H1 (cell line): ENCODE data around the gene EYA2. TPM values are rescaled to one million over a fixed set of nuclear protein-coding genes. Genes with fewer than 3 reads are reported as not detected.

ENCODE experiments used
- CTCF ChIA-PET: fragments of 300-600 bp; sonication (Branson Sonifier 250); formaldehyde crosslinking; loops from one replicate; lab custom pipeline; 2021; ENCODE audit not compliant: partially characterized antibody; lab: Charles Lee
- POLR2A ChIA-PET: fragments of 300-600 bp; sonication (Branson Sonifier 250); formaldehyde crosslinking; loops from one replicate; lab custom pipeline; 2021; ENCODE audit warnings: inconsistent platforms; ENCODE audit not compliant: partially characterized antibody; lab: Charles Lee
- DNase-seq, 2 experiments: peaks; one replicate each; pipeline versions ENCODE4 v3.0.0 to v3.0.0-alpha.2; 2010 to 2022; ENCODE audit warnings: low spot score in 2 of 2, low read depth in 1 of 2, mixed read lengths in 1 of 2
- FAIRE-seq: peaks from 2 replicates; lab custom pipeline; 2011; peaks lifted over from hg19 to GRCh38; lab: Jason Lieb, UNC
- H2AFZ ChIP-seq: 2 replicates; pipeline ENCODE4 v1.8.1; 2012; ENCODE audit warnings: low read length, inconsistent platforms
- H2AK5ac ChIP-seq: 2 replicates; pipeline ENCODE4 v1.6.1; 2013; ENCODE audit warnings: low read depth, low read length
- H2BK120ac ChIP-seq: replicated peaks from 2 replicates; pipeline ENCODE3; 2013; ENCODE audit warnings: low read depth, low read length, inconsistent platforms
- H2BK12ac ChIP-seq: 2 replicates; pipeline ENCODE4 v1.6.1; 2013; ENCODE audit warnings: low read depth, low read length
- H2BK15ac ChIP-seq: 2 replicates; pipeline ENCODE4 v1.6.1; 2013; ENCODE audit warnings: low read length
- H2BK20ac ChIP-seq: 2 replicates; pipeline ENCODE4 v1.6.1; 2013; ENCODE audit warnings: low read length
- H2BK5ac ChIP-seq: 2 replicates; pipeline ENCODE4 v1.6.1; 2013; ENCODE audit warnings: low read depth, low read length
- H3K14ac ChIP-seq: 2 replicates; pipeline ENCODE4 v1.6.1; 2013; ENCODE audit warnings: inconsistent platforms; ENCODE audit not compliant: insufficient read length
- H3K18ac ChIP-seq: 2 replicates; pipeline ENCODE4 v1.6.1; 2013; ENCODE audit warnings: low read length; ENCODE audit errors: extremely low read depth
- H3K23ac ChIP-seq: 2 replicates; pipeline ENCODE4 v1.6.1; 2013; ENCODE audit warnings: inconsistent platforms; ENCODE audit not compliant: insufficient read length
- H3K23me2 ChIP-seq: 2 replicates; pipeline ENCODE4 v1.6.1; 2013; ENCODE audit warnings: low read depth, low read length
- H3K27ac ChIP-seq: 2 replicates; pipeline ENCODE4 v1.6.1; 2011; ENCODE audit warnings: low read depth, low read length, inconsistent platforms
- H3K27me3 ChIP-seq, 4 experiments: replicated peaks in 1 of 4; 1 replicate in 1 of 4; 2 replicates in 3 of 4; pipeline versions ENCODE4 v1.6.1 to v1.8.1; 2011 to 2013; ENCODE audit warnings: low read length in 3 of 4, mild to moderate bottlenecking in 3 of 4, inconsistent platforms in 2 of 4, mixed read lengths in 2 of 4, moderate library complexity in 1 of 4; ENCODE audit not compliant: control insufficient read depth in 3 of 4, insufficient read depth in 3 of 4; ENCODE audit errors: extremely low read depth in 1 of 4
- H3K36me3 ChIP-seq, 4 experiments: 2 replicates each; pipeline versions ENCODE4 v1.6.1 to v1.8.1; 2011 to 2013; ENCODE audit warnings: mild to moderate bottlenecking in 4 of 4, low read length in 3 of 4, moderate library complexity in 2 of 4, control low read depth in 1 of 4, inconsistent platforms in 1 of 4; ENCODE audit not compliant: insufficient read depth in 4 of 4, control insufficient read depth in 2 of 4
- H3K4ac ChIP-seq: replicated peaks from 2 replicates; pipeline ENCODE3; 2013; ENCODE audit warnings: low read length, low read depth, mixed read lengths, inconsistent platforms; ENCODE audit not compliant: insufficient read length
- H3K4me1 ChIP-seq, 4 experiments: replicated peaks in 1 of 4; 1 replicate in 1 of 4; 2 replicates in 3 of 4; pipeline versions ENCODE4 v1.6.1 to v1.8.1; 2011 to 2013; ENCODE audit warnings: low read length in 3 of 4, inconsistent platforms in 2 of 4, mixed read lengths in 1 of 4; ENCODE audit not compliant: insufficient read depth in 4 of 4, control insufficient read depth in 3 of 4
- H3K4me2 ChIP-seq, 2 experiments: 2 replicates each; pipeline versions ENCODE4 v1.6.1 to v1.8.1; 2011 to 2013; ENCODE audit warnings: low read depth in 2 of 2, low read length in 2 of 2, control low read depth in 1 of 2, inconsistent platforms in 1 of 2, mild to moderate bottlenecking in 1 of 2; ENCODE audit not compliant: insufficient read depth in 1 of 2
- H3K4me3 ChIP-seq, 4 experiments: fragments of 200-600, 300-600 bp in 1 of 4; sonication (generic), shearing (Covaris generic), sonication (Bioruptor Twin) in 1 of 4; 2 replicates each; pipeline versions ENCODE4 v1.5.1 to v1.8.1; 2011 to 2016; ENCODE audit warnings: low read length in 4 of 4, low read depth in 3 of 4, control low read depth in 2 of 4, inconsistent platforms in 2 of 4, mild to moderate bottlenecking in 2 of 4, mixed read lengths in 1 of 4, moderate library complexity in 1 of 4; ENCODE audit not compliant: insufficient read depth in 2 of 4; ENCODE audit errors: extremely low read depth in 1 of 4
- H3K56ac ChIP-seq: replicated peaks from 2 replicates; pipeline ENCODE3; 2013; ENCODE audit warnings: low read depth, mild to moderate bottlenecking, mixed read lengths, low read length, inconsistent platforms; ENCODE audit not compliant: insufficient read length
- H3K79me1 ChIP-seq: 2 replicates; pipeline ENCODE4 v1.6.1; 2013; ENCODE audit warnings: low read depth, low read length, control low read depth
- H3K79me2 ChIP-seq, 2 experiments: 2 replicates each; pipeline versions ENCODE4 v1.6.1 to v1.8.1; 2012 to 2013; ENCODE audit warnings: low read length in 2 of 2, mild to moderate bottlenecking in 2 of 2, inconsistent platforms in 1 of 2; ENCODE audit not compliant: insufficient read depth in 2 of 2, control insufficient read depth in 1 of 2
- H3K9ac ChIP-seq, 4 experiments: replicated peaks in 1 of 4; 1 replicate in 1 of 4; 2 replicates in 3 of 4; pipeline versions ENCODE4 v1.6.1 to v1.8.1; 2011 to 2013; ENCODE audit warnings: low read depth in 3 of 4, low read length in 3 of 4, control low read depth in 2 of 4, mild to moderate bottlenecking in 2 of 4, moderate library complexity in 2 of 4, inconsistent platforms in 1 of 4; ENCODE audit errors: extremely low read depth in 1 of 4
- H3K9me3 ChIP-seq, 2 experiments: 2 replicates each; pipeline versions ENCODE4 v1.6.1 to v1.8.1; 2012 to 2013; ENCODE audit warnings: mild to moderate bottlenecking in 2 of 2, moderate library complexity in 2 of 2, control low read depth in 1 of 2, inconsistent platforms in 1 of 2, low read depth in 1 of 2, low read length in 1 of 2, mixed read lengths in 1 of 2; ENCODE audit not compliant: insufficient read depth in 2 of 2
- H4K20me1 ChIP-seq, 2 experiments: replicated peaks in 1 of 2; 2 replicates each; pipeline versions ENCODE3 to v1.8.1; 2011 to 2013; ENCODE audit warnings: inconsistent platforms in 2 of 2, low read length in 2 of 2, mild to moderate bottlenecking in 1 of 2; ENCODE audit not compliant: insufficient read depth in 2 of 2, control insufficient read depth in 1 of 2
- H4K5ac ChIP-seq: 2 replicates; pipeline ENCODE4 v1.6.1; 2013; ENCODE audit warnings: low read length, low read depth, mixed read lengths, inconsistent platforms; ENCODE audit not compliant: insufficient read length
- H4K8ac ChIP-seq: 2 replicates; pipeline ENCODE4 v1.8.0; 2013; ENCODE audit warnings: mild to moderate bottlenecking, moderate library complexity, low read length, inconsistent platforms; ENCODE audit not compliant: insufficient read depth; ENCODE audit errors: extremely low read depth
- H4K91ac ChIP-seq: replicated peaks from 2 replicates; pipeline ENCODE3; 2013; ENCODE audit warnings: low read length, mixed read lengths, inconsistent platforms; ENCODE audit not compliant: insufficient read length
- EP300 ChIP-seq, 2 experiments: IDR thresholded peaks; 1 replicate in 1 of 2; 2 replicates in 1 of 2; pipeline ENCODE4 v1.6.1; 2011 to 2012; ENCODE audit warnings: low read depth in 2 of 2, low read length in 2 of 2, mild to moderate bottlenecking in 2 of 2, borderline replicate concordance in 1 of 2, inconsistent platforms in 1 of 2, moderate library complexity in 1 of 2
- RNF2 ChIP-seq: fragments of 200-900, 300-1000 bp; sonication (generic); IDR thresholded peaks from 2 replicates; pipeline ENCODE4 v1.7.1; 2016; ENCODE audit warnings: borderline replicate concordance, low read depth, mild to moderate bottlenecking, antibody characterized with exemption, low read length; ENCODE audit not compliant: poor library complexity, severe bottlenecking; ENCODE audit errors: missing control alignments
- SUZ12 ChIP-seq: fragments of 200-600 bp; sonication (generic); IDR thresholded peaks from 2 replicates; pipeline ENCODE4 v1.6.1; 2012; ENCODE audit warnings: mild to moderate bottlenecking, inconsistent platforms, low read length, moderate library complexity, mixed read lengths
- WGBS, 2 experiments: shearing (Covaris generic) in 1 of 2; methylation state at CpG; one replicate each; pipeline versions ENCODE4 v1.1.6 to v1.1.7; 2013 to 2015; ENCODE audit warnings: low lambda C conversion rate in 2 of 2, mixed read lengths in 2 of 2, inconsistent platforms in 1 of 2, low coverage in 1 of 2, missing lambda C conversion rate in 1 of 2; ENCODE audit not compliant: insufficient replicate concordance in 2 of 2, insufficient coverage in 1 of 2, insufficient read length in 1 of 2; ENCODE audit errors: extremely low coverage in 1 of 2, missing lambda C conversion rate in 1 of 2; 5-methylcytosine and 5-hydroxymethylcytosine counted together
- polyA plus RNA-seq, 7 experiments: library from polyadenylated mRNA; depleted of rRNA in 3 of 7; stranded (reverse) in 5 of 7; unstranded in 2 of 7; fragments of >200 nt in 5 of 7; fragments of 200-250 nt in 2 of 7; gene quantifications; 1 replicate in 5 of 7; 2 replicates in 1 of 7; 4 replicates in 1 of 7; pipeline versions ENCODE4 v1.2.1 to v1.2.3, GENCODE V29; 2011 to 2013; ENCODE audit warnings: missing spikeins in 2 of 7, mixed read lengths in 2 of 7
- total RNA-seq: library from RNA; stranded (reverse); fragmentation: NEBNext Ultra II Directional; extraction: Animal tissue kit (Norgen Biotek cat#: 25700); gene quantifications from 2 replicates; pipeline ENCODE4 v1.2.1, GENCODE V29; 2021

The EYA2 gene
- total and polyA plus RNA-seq, 2 of the 8 experiments (the other 6 are each of a cell fraction or from before 2014, with no cell fraction given): 1.6 to 1.7 TPM

DNA sequence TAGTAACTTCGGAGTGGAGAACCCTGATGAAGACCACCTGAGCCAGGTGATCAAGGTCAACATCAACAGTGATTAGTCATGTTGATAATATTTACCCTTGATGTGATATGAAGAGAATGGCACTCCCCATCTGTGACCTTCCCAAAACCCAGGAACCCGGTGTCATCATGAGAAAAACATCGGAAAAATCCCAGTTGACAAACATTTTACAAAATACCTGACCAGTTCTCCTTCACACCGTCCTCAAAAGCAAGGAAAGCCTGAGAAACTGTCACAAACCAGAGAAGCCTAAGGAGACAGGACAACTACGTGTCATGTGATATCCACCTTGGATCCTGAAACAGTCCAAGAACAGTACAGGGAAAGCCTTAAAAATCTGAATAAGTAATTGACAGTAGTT, 264.5 kb downstream of the EYA2 start:
- Histone ChIP-seq H3K23ac (no peak overlapping the region), H3K9ac (no peak overlapping the region), H3K56ac (no peak overlapping the region), H3K9me3 (no peaks in the 10 kb centered on the region), H3K27ac (no peak overlapping the region), H3K79me1 (no peaks in the 10 kb centered on the region), H3K4me3 (no peak overlapping the region), H3K4me1 (peaks cover 0 to 3% (median 0%) of the 10 kb centered on the region in 4 experiments; a peak in 1 of 7 replicates), H4K20me1 (no peaks in the 10 kb centered on the region), H3K14ac (no peak overlapping the region), H3K4ac (no peak overlapping the region), H3K36me3 (no peaks in the 10 kb centered on the region), H2BK12ac (no peak overlapping the region), H2AK5ac (no peak overlapping the region), H2BK20ac (no peak overlapping the region), H2BK15ac (no peak overlapping the region), H3K18ac (no peak overlapping the region), H3K4me2 (no peak overlapping the region), H4K8ac (no peak overlapping the region), H3K23me2 (no peaks in the 10 kb centered on the region), H3K79me2 (no peaks in the 10 kb centered on the region), H4K5ac (no peak overlapping the region), H2BK120ac (no peak overlapping the region), H3K27me3 (no peaks in the 10 kb centered on the region), H4K91ac (no peak overlapping the region), H2AFZ (no peak overlapping the region), H2BK5ac (no peak overlapping the region)
- ChIA-PET CTCF (interaction anchor here (0.9 kb wide), 1 partner anchor 15 kb away, joined by 3 read pairs; no protein-coding TSS in a partner anchor), POLR2A (no interaction called here)
- FAIRE-seq: no peak
- 90% methylated on average over 5 of the region's 5 CpGs; no CpG with 5 or more reads in 1 of the 2 experiments for WGBS, 2 experiments
- DNase-seq: no peak
- TF ChIP-seq SUZ12 (no peak), EP300 (IDR thresholded peaks at IDR 0.05; ENCODE audit: borderline replicate concordance in 1 of 2, low read depth in 2 of 2, low read length in 2 of 2) (no peak), RNF2 (no peak)
